ENCODE data around the gene HOXD9. TPM values are rescaled to one million over a fixed set of nuclear protein-coding genes. Genes with fewer than 3 reads are reported as not detected.

The HOXD9 gene
- polyA plus RNA-seq, 1 donor (not counting 4 experiments of a cell fraction or from before 2014, with no cell fraction given) = not detected

GRCh38 chr2:176074919-176075425 is 47.5 kb upstream of the HOXD9 start:
- H3K9ac ChIP-seq (ENCODE audit: control insufficient read depth, extremely low read depth, insufficient read depth, low read length) = no peak overlapping the region
- no peak overlapping the region for H3K27ac ChIP-seq (ENCODE audit: control insufficient read depth, insufficient read depth, low read length)
- H3K79me2 ChIP-seq (ENCODE audit: control insufficient read depth, insufficient read depth, low read length) = no peaks in the 10 kb centered on the region
- no peak overlapping the region for H3K4me3 ChIP-seq (ENCODE audit: control insufficient read depth in 2 of 3, extremely low read depth in 1 of 3, insufficient read depth in 2 of 3, low read depth in 1 of 3, low read length in 3 of 3)
- H3K27me3 ChIP-seq (ENCODE audit: control insufficient read depth, extremely low read depth, insufficient read depth, low read length) = peaks cover 91% of the 10 kb centered on the region
- DNase-seq (ENCODE audit: low read depth, low spot score) (no peak), FAIRE-seq (no peak)
- no peaks in the 10 kb centered on the region for H3K36me3 ChIP-seq (ENCODE audit: control insufficient read depth in 2 of 2, extremely low read depth in 1 of 2, insufficient read depth in 2 of 2, low read length in 2 of 2)
- H2AFZ ChIP-seq (ENCODE audit: control insufficient read depth, low read length) = no peak overlapping the region
- no peak overlapping the region for H3K4me2 ChIP-seq (ENCODE audit: control insufficient read depth, extremely low read depth, insufficient read depth, low read depth, low read length)
- H3K9me1 ChIP-seq (ENCODE audit: control insufficient read depth, extremely low read depth, insufficient read depth, low read length) = no peaks in the 10 kb centered on the region
- H3K9me3 ChIP-seq (ENCODE audit: control insufficient read depth, low read depth, low read length) = peaks cover 2% of the 10 kb centered on the region
- no peaks in the 10 kb centered on the region for H3K4me1 ChIP-seq (ENCODE audit: control insufficient read depth, extremely low read depth, insufficient read depth, low read length)
- TF ChIP-seq CTCF (optimal IDR thresholded peaks at IDR 0.05 in 1 of 3, IDR thresholded peaks at IDR 0.05 in 1 of 3, conservative IDR thresholded peaks at IDR 0.05 in 1 of 3; ENCODE audit: extremely low read depth in 1 of 3, insufficient read depth in 2 of 3, low read length in 3 of 3) = no peak
- TF ChIP-seq EZH2 (IDR thresholded peaks at IDR 0.05; ENCODE audit: low read length) = no peak
- no peaks in the 10 kb centered on the region for H4K20me1 ChIP-seq (ENCODE audit: control insufficient read depth, extremely low read depth, insufficient read depth, low read length)
- dilution Hi-C loops (cut with MboI; ENCODE audit: extremely low pct_ligation_motif_present, low sequenced_read_pairs) = no loop called here

GRCh38 chr2:176075481-176075880 is 47.0 kb upstream of the HOXD9 start:
- dilution Hi-C loops (cut with MboI; ENCODE audit: extremely low pct_ligation_motif_present, low sequenced_read_pairs) = no loop called here
- peaks cover 2% of the 10 kb centered on the region for H3K9me3 ChIP-seq (ENCODE audit: control insufficient read depth, low read depth, low read length)
- H3K9ac ChIP-seq (ENCODE audit: control insufficient read depth, extremely low read depth, insufficient read depth, low read length) = no peak overlapping the region
- H3K9me1 ChIP-seq (ENCODE audit: control insufficient read depth, extremely low read depth, insufficient read depth, low read length) = no peaks in the 10 kb centered on the region
- no peaks in the 10 kb centered on the region for H4K20me1 ChIP-seq (ENCODE audit: control insufficient read depth, extremely low read depth, insufficient read depth, low read length)
- H3K4me1 ChIP-seq (ENCODE audit: control insufficient read depth, extremely low read depth, insufficient read depth, low read length) = no peaks in the 10 kb centered on the region
- H2AFZ ChIP-seq (ENCODE audit: control insufficient read depth, low read length) = no peak overlapping the region
- no peak overlapping the region for H3K4me2 ChIP-seq (ENCODE audit: control insufficient read depth, extremely low read depth, insufficient read depth, low read depth, low read length)
- TF ChIP-seq EZH2 (IDR thresholded peaks at IDR 0.05; ENCODE audit: low read length) = peak; percentile 52
- no peak for TF ChIP-seq CTCF (optimal IDR thresholded peaks at IDR 0.05 in 1 of 3, IDR thresholded peaks at IDR 0.05 in 1 of 3, conservative IDR thresholded peaks at IDR 0.05 in 1 of 3; ENCODE audit: extremely low read depth in 1 of 3, insufficient read depth in 2 of 3, low read length in 3 of 3)
- FAIRE-seq = no peak
- DNase-seq (ENCODE audit: low read depth, low spot score) = no peak
- no peak overlapping the region for H3K4me3 ChIP-seq (ENCODE audit: control insufficient read depth in 2 of 3, extremely low read depth in 1 of 3, insufficient read depth in 2 of 3, low read depth in 1 of 3, low read length in 3 of 3)
- peaks cover 89% of the 10 kb centered on the region for H3K27me3 ChIP-seq (ENCODE audit: control insufficient read depth, extremely low read depth, insufficient read depth, low read length)
- H3K36me3 ChIP-seq (ENCODE audit: control insufficient read depth in 2 of 2, extremely low read depth in 1 of 2, insufficient read depth in 2 of 2, low read length in 2 of 2) = no peaks in the 10 kb centered on the region
- H3K27ac ChIP-seq (ENCODE audit: control insufficient read depth, insufficient read depth, low read length) = no peak overlapping the region
- no peaks in the 10 kb centered on the region for H3K79me2 ChIP-seq (ENCODE audit: control insufficient read depth, insufficient read depth, low read length)
